HCT116 (cell line): Measurements from ENCODE around the gene CTDNEP1. TPM values are rescaled to one million over a fixed set of nuclear protein-coding genes. Genes with fewer than 3 reads are reported as not detected.
A peak's percentile ranks its signal among the peaks of the same experiment; 100 is the strongest.

Experiments
- ATAC-seq: fragments of 200-7000 bp; cut with Tn5 transposase; 2 replicates; pipeline ENCODE4 v1.9.1; 2020; ENCODE audit warnings: mild to moderate bottlenecking, moderate library complexity
- BruUV-seq: library from RNA; stranded (reverse); fragments of 400-500 nt; replicated peaks from 2 replicates; lab custom pipeline; 2021; lab: Mats Ljungman, UMichigan
- CTCF ChIA-PET: fragments of 300-600 bp; sonication (Branson Sonifier 250); formaldehyde crosslinking; loops from one replicate; lab custom pipeline; 2021; ENCODE audit warnings: antibody characterized with exemption; lab: Charles Lee
- POLR2A ChIA-PET: fragments of 300-600, 350-600 bp; sonication (Branson Sonifier 250); formaldehyde crosslinking; loops from one replicate; lab custom pipeline; 2021; ENCODE audit warnings: antibody characterized with exemption; lab: Charles Lee
- RAD21 ChIA-PET, 2 experiments: fragments of 300-600 bp; sonication (Branson Sonifier 250); formaldehyde crosslinking; loops; one replicate each; lab custom pipeline; 2023; ENCODE audit warnings: low total read pairs in 2 of 2; ENCODE audit not compliant: uncharacterized antibody in 2 of 2, unreplicated experiment in 2 of 2, low non-redundant PET in 1 of 2; lab: Charles Lee
- DNase-seq: peaks from one replicate; pipeline ENCODE4 v3.0.0-alpha.2; 2010; ENCODE audit warnings: low read depth, low spot score
- H2AFZ ChIP-seq: fragments of 200-600 bp; shearing (Covaris generic), sonication (generic); 2 replicates; pipeline ENCODE4 v1.6.1; 2017; ENCODE audit warnings: low read depth, mixed run types, mixed read lengths, antibody characterized with exemption, low read length; ENCODE audit not compliant: poor library complexity, severe bottlenecking
- H3K27ac ChIP-seq: 2 replicates; pipeline ENCODE4 v1.5.1; 2012; ENCODE audit warnings: low read depth, low read length
- H3K27me3 ChIP-seq: fragments of 200-600 bp; sonication (generic); 2 replicates; pipeline ENCODE4 v1.6.1; 2016; ENCODE audit warnings: mixed run types, low read length, mixed read lengths; ENCODE audit not compliant: insufficient read depth
- H3K36me3 ChIP-seq, 2 experiments: fragments of 200-500 bp in 1 of 2; fragments of 200-600 bp in 1 of 2; sonication (Bioruptor generic) in 1 of 2; sonication (generic) in 1 of 2; 2 replicates each; pipeline versions ENCODE4 v1.5.1 to v1.6.1; 2014 to 2016; ENCODE audit warnings: low read length in 2 of 2, inconsistent platforms in 1 of 2, mixed read lengths in 1 of 2, mixed run types in 1 of 2; ENCODE audit not compliant: insufficient read depth in 2 of 2, control insufficient read depth in 1 of 2
- H3K4me1 ChIP-seq, 2 experiments: fragments of 200-600 bp in 1 of 2; sonication (generic) in 1 of 2; 2 replicates each; pipeline versions ENCODE4 v1.5.1 to v1.6.1; 2012 to 2017; ENCODE audit warnings: low read length in 2 of 2, inconsistent platforms in 1 of 2, mild to moderate bottlenecking in 1 of 2, mixed read lengths in 1 of 2, mixed run types in 1 of 2, moderate library complexity in 1 of 2; ENCODE audit not compliant: insufficient read depth in 2 of 2, control insufficient read depth in 1 of 2
- H3K4me2 ChIP-seq: fragments of 200-600 bp; sonication (generic); 2 replicates; pipeline ENCODE4 v1.6.1; 2017; ENCODE audit warnings: mixed run types, low read length, mixed read lengths
- H3K4me3 ChIP-seq, 2 experiments: fragments of 200-600 bp in 1 of 2; sonication (generic) in 1 of 2; replicated peaks in 1 of 2; 2 replicates each; pipeline ENCODE4 v1.5.1; 2011 to 2016; ENCODE audit warnings: low read length in 2 of 2, control low read depth in 1 of 2, low read depth in 1 of 2, mild to moderate bottlenecking in 1 of 2, mixed read lengths in 1 of 2, mixed run types in 1 of 2
- H3K79me2 ChIP-seq: fragments of 200-600 bp; sonication (generic); 2 replicates; pipeline ENCODE4 v1.6.1; 2017; ENCODE audit warnings: mild to moderate bottlenecking, mixed run types, low read length, moderate library complexity, mixed read lengths; ENCODE audit not compliant: insufficient read depth
- H3K9ac ChIP-seq: fragments of 200-600 bp; sonication (generic); 2 replicates; pipeline ENCODE4 v1.6.1; 2016; ENCODE audit warnings: low read length, mixed read lengths
- H3K9me2 ChIP-seq: fragments of 200-600 bp; sonication (generic), shearing (Covaris generic); 2 replicates; pipeline ENCODE4 v1.6.1; 2017; ENCODE audit warnings: mixed run types, mild to moderate bottlenecking, moderate library complexity; ENCODE audit not compliant: insufficient read depth
- H3K9me3 ChIP-seq, 2 experiments: fragments of 200-500 bp in 1 of 2; fragments of 200-600 bp in 1 of 2; sonication (Bioruptor generic) in 1 of 2; sonication (generic) in 1 of 2; 2 replicates each; pipeline ENCODE4 v1.6.1; 2014 to 2017; ENCODE audit warnings: low read length in 2 of 2, mixed read lengths in 2 of 2, inconsistent platforms in 1 of 2, low read depth in 1 of 2, mild to moderate bottlenecking in 1 of 2, mixed run types in 1 of 2, moderate library complexity in 1 of 2; ENCODE audit not compliant: control insufficient read depth in 1 of 2, insufficient read depth in 1 of 2
- H4K20me1 ChIP-seq: fragments of 200-600 bp; sonication (generic), shearing (Covaris generic); 2 replicates; pipeline ENCODE4 v1.6.1; 2017; ENCODE audit warnings: mixed run types, mild to moderate bottlenecking, moderate library complexity; ENCODE audit not compliant: insufficient read depth
- CBX3 ChIP-seq: IDR thresholded peaks from 2 replicates; pipeline ENCODE4 v1.6.1; 2012; ENCODE audit warnings: low read depth
- CEBPB ChIP-seq: IDR thresholded peaks from 2 replicates; pipeline ENCODE4 v1.6.1; 2012; ENCODE audit warnings: low read depth
- EGR1 ChIP-seq: IDR thresholded peaks from 2 replicates; pipeline ENCODE4 v1.6.1; 2012; ENCODE audit warnings: low read depth
- EZH2 ChIP-seq: fragments of 200-600 bp; sonication (generic); IDR thresholded peaks from 2 replicates; pipeline ENCODE4 v1.6.1; 2017; ENCODE audit warnings: antibody characterized with exemption, mixed run types
- REST ChIP-seq: IDR thresholded peaks from 2 replicates; pipeline ENCODE4 v1.6.1; 2012; ENCODE audit warnings: low read depth
- SIN3A ChIP-seq: IDR thresholded peaks from 2 replicates; pipeline ENCODE4 v1.6.1; 2012; ENCODE audit warnings: low read depth
- YY1 ChIP-seq: IDR thresholded peaks from 2 replicates; pipeline ENCODE4 v1.6.1; 2011; ENCODE audit warnings: low read length, low read depth, moderate library complexity, mild to moderate bottlenecking; ENCODE audit not compliant: insufficient replicate concordance; ENCODE audit errors: extremely low read depth
- ZFX ChIP-seq: fragments of 450-650 bp; IDR thresholded peaks from 2 replicates; pipeline ENCODE4 v1.6.1; 2017
- ZNF274 ChIP-seq: fragments of 200-500 bp; sonication (Bioruptor generic); IDR thresholded peaks from 2 replicates; pipeline ENCODE4 v1.6.1; 2014; ENCODE audit warnings: mild to moderate bottlenecking, low read depth, low read length, inconsistent platforms
- intact Hi-C: fragments of 100-400 bp; cut with micrococcal nuclease; formaldehyde crosslinking; loops from 2 replicates; pipeline ENCODE4 v1.10.0; 2022
- total RNA-seq: library from RNA; stranded (reverse); gene quantifications from one replicate; pipeline ENCODE4 v1.2.1, GENCODE V29; 2021; ENCODE audit not compliant: unreplicated experiment
- TF ChIP-seq, protein P1 (sequence below): IDR thresholded peaks from 2 replicates; pipeline ENCODE4 v1.6.1; 2012
- TF ChIP-seq, protein P2 (sequence below), 3 experiments: fragments of 200-600 bp in 1 of 3; sonication (generic) in 1 of 3; IDR thresholded peaks in 2 of 3; conservative IDR thresholded peaks in 1 of 3; 2 replicates each; pipeline ENCODE4 v1.5.1; 2012 to 2017; ENCODE audit warnings: low read depth in 2 of 3, low read length in 2 of 3, antibody characterized with exemption in 1 of 3, borderline replicate concordance in 1 of 3, control low read depth in 1 of 3, mild to moderate bottlenecking in 1 of 3, mixed read lengths in 1 of 3, mixed run types in 1 of 3, moderate library complexity in 1 of 3; ENCODE audit not compliant: insufficient read depth in 1 of 3

Gene CTDNEP1
- total RNA-seq, 1 experiment from 2014 or later: 143 TPM

GRCh38 chr17:7249830-7250229 lies 1.7 kb downstream of the CTDNEP1 start (continued):
- TF ChIP-seq ZNF274: no peak
- TF ChIP-seq EZH2: no peak
- no peak for TF ChIP-seq CEBPB
- no peak for TF ChIP-seq ZFX

DNA sequence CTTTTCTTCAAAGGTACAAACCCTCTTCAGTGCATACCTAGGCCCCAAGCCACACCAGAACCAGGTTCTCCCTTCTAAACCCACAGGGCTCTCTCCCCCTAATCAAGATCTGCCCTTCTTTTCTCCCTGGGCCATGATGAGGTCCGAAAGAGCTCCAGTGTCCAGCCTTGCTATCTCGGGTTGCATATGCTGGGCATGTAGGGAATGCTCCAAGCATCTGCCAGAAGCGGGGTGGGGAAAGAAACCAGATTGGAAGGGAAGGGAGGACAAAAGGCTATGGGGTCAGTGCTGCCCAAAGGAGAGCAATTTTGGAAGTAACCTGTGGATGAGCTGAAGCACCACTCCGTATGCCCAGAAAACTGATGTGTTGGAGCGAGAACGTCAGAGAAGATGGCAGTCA lies 2.3 kb downstream of the CTDNEP1 start:
- intact Hi-C loops: no loop called here
- H3K79me2 ChIP-seq: peaks cover 74% of the 10 kb centered on the region
- H3K27ac ChIP-seq: peak overlapping the region; percentile 22; the same call in 1 of the 2 replicates
- BruUV-seq: no TSS peak
- peaks cover 13 to 25% of the 10 kb centered on the region in 2 experiments for H3K4me1 ChIP-seq
- DNase-seq: no peak
- ChIA-PET POLR2A (no interaction called here), RAD21 (no interaction called here), CTCF (no interaction called here)
- peaks cover 17 to 22% of the 10 kb centered on the region in 2 experiments; a peak in 3 of 4 replicates for H3K36me3 ChIP-seq
- no peaks in the 10 kb centered on the region for H3K9me2 ChIP-seq
- no peak for ATAC-seq
- H3K27me3 ChIP-seq: no peaks in the 10 kb centered on the region
- no peak overlapping the region for H3K4me3 ChIP-seq
- H3K9me3 ChIP-seq: no peaks in the 10 kb centered on the region
- no peak overlapping the region for H2AFZ ChIP-seq
- no peaks in the 10 kb centered on the region for H4K20me1 ChIP-seq
- peak overlapping the region; percentile 99; the same call in 1 of the 2 replicates for H3K9ac ChIP-seq
- TF ChIP-seq, protein P1, sequence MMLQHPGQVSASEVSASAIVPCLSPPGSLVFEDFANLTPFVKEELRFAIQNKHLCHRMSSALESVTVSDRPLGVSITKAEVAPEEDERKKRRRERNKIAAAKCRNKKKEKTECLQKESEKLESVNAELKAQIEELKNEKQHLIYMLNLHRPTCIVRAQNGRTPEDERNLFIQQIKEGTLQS: no peak
- TF ChIP-seq, all 23 proteins: peak for 0
- H3K4me2 ChIP-seq: peak overlapping the region; percentile 21; the same call in 1 of the 2 replicates

- no peak overlapping the region for H3K4me2 ChIP-seq
- H3K4me1 ChIP-seq: peaks cover 13 to 25% of the 10 kb centered on the region in 2 experiments
- H3K27me3 ChIP-seq: no peaks in the 10 kb centered on the region
- ATAC-seq (no peak), DNase-seq (no peak)
- no peak overlapping the region for H3K27ac ChIP-seq
- no TSS peak for BruUV-seq
- H3K4me3 ChIP-seq: no peak overlapping the region
- no peaks in the 10 kb centered on the region for H3K9me2 ChIP-seq
- H3K9me3 ChIP-seq: no peaks in the 10 kb centered on the region
- H3K36me3 ChIP-seq: peaks cover 14 to 27% of the 10 kb centered on the region in 2 experiments; a peak in 3 of 4 replicates
- H3K79me2 ChIP-seq: peaks cover 70% of the 10 kb centered on the region
- no peak overlapping the region for H2AFZ ChIP-seq
- H3K9ac ChIP-seq: 0 out of 2 replicates have a peak overlapping the region, but pooled peaks have one; percentile 4
- CTCF ChIA-PET: interaction anchor here (1.9 kb wide), 1 partner anchor 28 kb away, joined by 5 read pairs; no protein-coding TSS in a partner anchor
- no peaks in the 10 kb centered on the region for H4K20me1 ChIP-seq
- POLR2A ChIA-PET: interaction anchor here (0.7 kb wide), 1 partner anchor 1000 kb away, joined by 3 read pairs; the partner anchor contains the start of gene PFAS
- intact Hi-C loops: no loop called here
- RAD21 ChIA-PET: no interaction called here
- TF ChIP-seq EGR1 (no peak), REST (no peak), SIN3A (no peak), YY1 (no peak), CBX3 (no peak)
- TF ChIP-seq, protein P2, sequence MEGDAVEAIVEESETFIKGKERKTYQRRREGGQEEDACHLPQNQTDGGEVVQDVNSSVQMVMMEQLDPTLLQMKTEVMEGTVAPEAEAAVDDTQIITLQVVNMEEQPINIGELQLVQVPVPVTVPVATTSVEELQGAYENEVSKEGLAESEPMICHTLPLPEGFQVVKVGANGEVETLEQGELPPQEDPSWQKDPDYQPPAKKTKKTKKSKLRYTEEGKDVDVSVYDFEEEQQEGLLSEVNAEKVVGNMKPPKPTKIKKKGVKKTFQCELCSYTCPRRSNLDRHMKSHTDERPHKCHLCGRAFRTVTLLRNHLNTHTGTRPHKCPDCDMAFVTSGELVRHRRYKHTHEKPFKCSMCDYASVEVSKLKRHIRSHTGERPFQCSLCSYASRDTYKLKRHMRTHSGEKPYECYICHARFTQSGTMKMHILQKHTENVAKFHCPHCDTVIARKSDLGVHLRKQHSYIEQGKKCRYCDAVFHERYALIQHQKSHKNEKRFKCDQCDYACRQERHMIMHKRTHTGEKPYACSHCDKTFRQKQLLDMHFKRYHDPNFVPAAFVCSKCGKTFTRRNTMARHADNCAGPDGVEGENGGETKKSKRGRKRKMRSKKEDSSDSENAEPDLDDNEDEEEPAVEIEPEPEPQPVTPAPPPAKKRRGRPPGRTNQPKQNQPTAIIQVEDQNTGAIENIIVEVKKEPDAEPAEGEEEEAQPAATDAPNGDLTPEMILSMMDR (IDR thresholded peaks at IDR 0.05 in 2 of 3, conservative IDR thresholded peaks at IDR 0.05 in 1 of 3; ENCODE audit: borderline replicate concordance in 1 of 3, insufficient read depth in 1 of 3, low read depth in 2 of 3, low read length in 2 of 3): no peak
These were observed 2.7 kb downstream of the CTDNEP1 start for GRCh38 chr17:7248796-7249195.
